Urothelium cell line (cell line): ENCODE results near the gene ASIC5.
"Not testable (repeated sequence)": the region's sequence is repeated elsewhere in the genome, so short reads cannot be mapped to it uniquely, and the experiment has no call there.

Source experiments
- DNase-seq: peaks from one replicate; pipeline ENCODE4 v3.0.0; 2011; ENCODE audit warnings: low spot score, mixed read lengths
- FAIRE-seq: peaks from 2 replicates; lab custom pipeline; 2011; peaks lifted over from hg19 to GRCh38; lab: Jason Lieb, UNC

Gene ASIC5

GRCh38 chr4:155866177-155866576 lies at the start of gene ASIC5:
TSS of gene ASIC5 (minus strand) at chr4:155866277. CDS start at chr4:155866226, 51 bp downstream.
- FAIRE-seq (no peak), DNase-seq (no peak)

GRCh38 chr4:155914782-155915181 lies 48.7 kb upstream of the ASIC5 start:
- DNase-seq (no peak), FAIRE-seq (no peak)

- DNase-seq (no peak), FAIRE-seq (no peak)
These were observed 45.8 kb upstream of the ASIC5 start for GRCh38 chr4:155911905-155912304.

- FAIRE-seq (no peak), DNase-seq (no peak)
These were observed 43.6 kb upstream of the ASIC5 start for GRCh38 chr4:155909615-155910226.

- DNase-seq: no peak
- FAIRE-seq: no peak
These were observed 42.4 kb upstream of the ASIC5 start for GRCh38 chr4:155908187-155909139.

GRCh38 chr4:155907556-155907955 lies 41.5 kb upstream of the ASIC5 start:
- FAIRE-seq (no peak), DNase-seq (no peak)

GRCh38 chr4:155906554-155907247 lies 40.6 kb upstream of the ASIC5 start:
- FAIRE-seq: no peak
- DNase-seq: peak; percentile 40

- no peak for DNase-seq
- no peak for FAIRE-seq
These were observed 38.3 kb upstream of the ASIC5 start for GRCh38 chr4:155904331-155904730.

GRCh38 chr4:155903453-155903852 lies 37.4 kb upstream of the ASIC5 start, which contains the start of gene TDO2:
TSS of gene TDO2 (plus strand) at chr4:155903696. CDS start at chr4:155903759, 63 bp downstream.
- DNase-seq (no peak), FAIRE-seq (no peak)

- DNase-seq: no peak
- FAIRE-seq: no peak
These were observed 34.9 kb upstream of the ASIC5 start for GRCh38 chr4:155901013-155901412.

- DNase-seq: no peak
- FAIRE-seq: no peak
These were observed 34.3 kb upstream of the ASIC5 start for GRCh38 chr4:155900381-155900780.

GRCh38 chr4:155899891-155900290 lies 33.8 kb upstream of the ASIC5 start:
- FAIRE-seq: no peak
- no peak for DNase-seq

- not testable (repeated sequence) for FAIRE-seq, DNase-seq
These were observed 32.3 kb upstream of the ASIC5 start for GRCh38 chr4:155898371-155898770.

- DNase-seq (no peak), FAIRE-seq (no peak)
These were observed 25.0 kb upstream of the ASIC5 start for GRCh38 chr4:155891058-155891457.

- no peak for DNase-seq
- no peak for FAIRE-seq
These were observed 23.9 kb upstream of the ASIC5 start for GRCh38 chr4:155889946-155890345.

- FAIRE-seq: no peak
- DNase-seq: no peak
These were observed 23.1 kb upstream of the ASIC5 start for GRCh38 chr4:155889031-155889793.

GRCh38 chr4:155887847-155888570 lies 21.9 kb upstream of the ASIC5 start:
- no peak for DNase-seq

GRCh38 chr4:155887045-155887444 lies 21.0 kb upstream of the ASIC5 start:
- DNase-seq (no peak), FAIRE-seq (no peak)

More at GRCh38 chr4:155887847-155888570, 21.9 kb upstream of the ASIC5 start:
- no peak for FAIRE-seq

GRCh38 chr4:155885666-155886065 lies 19.6 kb upstream of the ASIC5 start:
- DNase-seq: no peak
- no peak for FAIRE-seq

- no peak for DNase-seq
- FAIRE-seq: no peak
These were observed 17.8 kb upstream of the ASIC5 start for GRCh38 chr4:155883895-155884294.
